Stomach (tissue), 4 donors: ENCODE measurements around the gene MCF2L.

Source experiments
- POLR2AphosphoS5 ChIP-seq, 3 donors: sonication (generic); formaldehyde crosslinking; IDR thresholded peaks; one replicate each; pipeline ENCODE4 v1.6.1; 2016; ENCODE audit warnings: antibody characterized with exemption in 3 of 3
- TF ChIP-seq, protein P1 (sequence below), 7 experiments: fragments of 450-650 bp in 4 of 7; fragments of 200-600 bp in 3 of 7; sonication (generic) in 3 of 7; IDR thresholded peaks; one replicate each; pipeline ENCODE4 v1.5.1; 2016 to 2019; ENCODE audit warnings: antibody characterized with exemption in 7 of 7, control low read depth in 2 of 7, mild to moderate bottlenecking in 1 of 7

GRCh38 chr13:112926993-112927392 lies 42.0 kb upstream of the MCF2L start:
- TF ChIP-seq, protein P1, sequence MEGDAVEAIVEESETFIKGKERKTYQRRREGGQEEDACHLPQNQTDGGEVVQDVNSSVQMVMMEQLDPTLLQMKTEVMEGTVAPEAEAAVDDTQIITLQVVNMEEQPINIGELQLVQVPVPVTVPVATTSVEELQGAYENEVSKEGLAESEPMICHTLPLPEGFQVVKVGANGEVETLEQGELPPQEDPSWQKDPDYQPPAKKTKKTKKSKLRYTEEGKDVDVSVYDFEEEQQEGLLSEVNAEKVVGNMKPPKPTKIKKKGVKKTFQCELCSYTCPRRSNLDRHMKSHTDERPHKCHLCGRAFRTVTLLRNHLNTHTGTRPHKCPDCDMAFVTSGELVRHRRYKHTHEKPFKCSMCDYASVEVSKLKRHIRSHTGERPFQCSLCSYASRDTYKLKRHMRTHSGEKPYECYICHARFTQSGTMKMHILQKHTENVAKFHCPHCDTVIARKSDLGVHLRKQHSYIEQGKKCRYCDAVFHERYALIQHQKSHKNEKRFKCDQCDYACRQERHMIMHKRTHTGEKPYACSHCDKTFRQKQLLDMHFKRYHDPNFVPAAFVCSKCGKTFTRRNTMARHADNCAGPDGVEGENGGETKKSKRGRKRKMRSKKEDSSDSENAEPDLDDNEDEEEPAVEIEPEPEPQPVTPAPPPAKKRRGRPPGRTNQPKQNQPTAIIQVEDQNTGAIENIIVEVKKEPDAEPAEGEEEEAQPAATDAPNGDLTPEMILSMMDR (IDR thresholded peaks at IDR 0.05) = no peak
- no peak for TF ChIP-seq POLR2AphosphoS5 (IDR thresholded peaks at IDR 0.05)
